H9 (cell line): Measurements from ENCODE around the gene GSE1. TPM values are rescaled to one million over a fixed set of nuclear protein-coding genes. Genes with fewer than 3 reads are reported as not detected.

ENCODE experiments used
- DNase-seq: peaks from one replicate; pipeline ENCODE4 v3.0.0-alpha.2; 2017
- H2AFZ ChIP-seq: one replicate; pipeline ENCODE4 v1.6.1; 2013; ENCODE audit warnings: mild to moderate bottlenecking, low read length, control low read depth, moderate library complexity
- H2AK5ac ChIP-seq: 2 replicates; pipeline ENCODE4 v1.6.1; 2013; ENCODE audit warnings: low read length, control low read depth, mixed read lengths; ENCODE audit not compliant: insufficient read length
- H2BK120ac ChIP-seq: one replicate; pipeline ENCODE4 v1.6.1; 2013; ENCODE audit warnings: low read depth, mild to moderate bottlenecking, low read length, control low read depth, inconsistent platforms; ENCODE audit not compliant: poor library complexity, severe bottlenecking
- H2BK12ac ChIP-seq: 2 replicates; pipeline ENCODE4 v1.6.1; 2013; ENCODE audit warnings: low read length, control low read depth, mixed read lengths, low read depth; ENCODE audit not compliant: insufficient read length
- H2BK15ac ChIP-seq: 2 replicates; pipeline ENCODE4 v1.6.1; 2013; ENCODE audit warnings: low read depth, low read length, control low read depth
- H2BK20ac ChIP-seq: one replicate; pipeline ENCODE4 v1.6.1; 2013; ENCODE audit warnings: low read depth, mild to moderate bottlenecking, low read length, control low read depth, inconsistent platforms; ENCODE audit not compliant: poor library complexity, severe bottlenecking
- H2BK5ac ChIP-seq: 2 replicates; pipeline ENCODE4 v1.6.1; 2013; ENCODE audit warnings: low read length, control low read depth, mixed read lengths; ENCODE audit not compliant: insufficient read length
- H3K14ac ChIP-seq: 2 replicates; pipeline ENCODE4 v1.6.1; 2013; ENCODE audit warnings: low read length, control low read depth; ENCODE audit not compliant: insufficient read depth
- H3K18ac ChIP-seq: 2 replicates; pipeline ENCODE4 v1.6.1; 2013; ENCODE audit warnings: low read depth, mild to moderate bottlenecking, mixed read lengths, low read length, control low read depth; ENCODE audit not compliant: insufficient read length
- H3K23ac ChIP-seq: 2 replicates; pipeline ENCODE4 v1.6.1; 2013; ENCODE audit warnings: low read length, control low read depth, mixed read lengths, low read depth; ENCODE audit not compliant: insufficient read length
- H3K23me2 ChIP-seq: 2 replicates; pipeline ENCODE4 v1.6.1; 2013; ENCODE audit warnings: low read depth, mild to moderate bottlenecking, mixed read lengths, low read length, control low read depth; ENCODE audit not compliant: insufficient read length, poor library complexity, severe bottlenecking
- H3K27ac ChIP-seq: 2 replicates; pipeline ENCODE4 v1.5.1; 2013; ENCODE audit warnings: low read length, control low read depth, mixed read lengths, low read depth; ENCODE audit not compliant: insufficient read length
- H3K27me3 ChIP-seq: 2 replicates; pipeline ENCODE4 v1.6.1; 2013; ENCODE audit warnings: low read length, control low read depth, inconsistent platforms; ENCODE audit not compliant: insufficient read depth
- H3K4ac ChIP-seq: 2 replicates; pipeline ENCODE4 v1.6.1; 2013; ENCODE audit warnings: low read depth, mild to moderate bottlenecking, control low read depth, inconsistent platforms, low read length, moderate library complexity
- H3K4me1 ChIP-seq: 2 replicates; pipeline ENCODE4 v1.6.1; 2013; ENCODE audit warnings: low read length, control low read depth, inconsistent platforms; ENCODE audit not compliant: insufficient read depth
- H3K4me2 ChIP-seq: 2 replicates; pipeline ENCODE4 v1.6.1; 2013; ENCODE audit warnings: low read length, control low read depth, mixed read lengths; ENCODE audit not compliant: insufficient read length, insufficient read depth
- H3K56ac ChIP-seq: 2 replicates; pipeline ENCODE4 v1.6.1; 2013; ENCODE audit warnings: low read depth, mild to moderate bottlenecking, mixed read lengths, low read length, control low read depth; ENCODE audit not compliant: insufficient read length
- H3K79me1 ChIP-seq: 2 replicates; pipeline ENCODE4 v1.6.1; 2013; ENCODE audit warnings: low read depth, mild to moderate bottlenecking, moderate library complexity, low read length, control low read depth, inconsistent platforms; ENCODE audit not compliant: insufficient read depth, poor library complexity, severe bottlenecking
- H3K79me2 ChIP-seq: 2 replicates; pipeline ENCODE4 v1.6.1; 2013; ENCODE audit warnings: low read length, control low read depth, inconsistent platforms; ENCODE audit not compliant: insufficient read depth
- H3K9ac ChIP-seq: 2 replicates; pipeline ENCODE4 v1.6.1; 2013; ENCODE audit warnings: low read length, control low read depth, mixed read lengths; ENCODE audit not compliant: insufficient read length; ENCODE audit errors: extremely low read depth
- H3K9me3 ChIP-seq: one replicate; pipeline ENCODE4 v1.6.1; 2013; ENCODE audit warnings: low read depth, low read length, inconsistent platforms; ENCODE audit not compliant: control insufficient read depth
- H3T11ph ChIP-seq: one replicate; pipeline ENCODE4 v1.6.1; 2013; ENCODE audit warnings: mild to moderate bottlenecking, low read length, control low read depth, inconsistent platforms
- H4K20me1 ChIP-seq: one replicate; pipeline ENCODE4 v1.6.1; 2013; ENCODE audit not compliant: control insufficient read depth, insufficient read length, insufficient read depth
- H4K5ac ChIP-seq: 2 replicates; pipeline ENCODE4 v1.6.1; 2013; ENCODE audit warnings: low read depth, mild to moderate bottlenecking, mixed read lengths, low read length, control low read depth; ENCODE audit not compliant: insufficient read length
- H4K8ac ChIP-seq: replicated peaks from 2 replicates; pipeline ENCODE4 v1.6.1; 2013; ENCODE audit warnings: low read length, control low read depth, mixed read lengths, low read depth; ENCODE audit not compliant: insufficient read length
- H4K91ac ChIP-seq: 2 replicates; pipeline ENCODE4 v1.6.1; 2013; ENCODE audit warnings: low read depth, mild to moderate bottlenecking, moderate library complexity, mixed read lengths, low read length, control low read depth; ENCODE audit not compliant: insufficient read length
- H3K27ac Mint-ChIP-seq, 3 experiments: 2 replicates in 2 of 3; 3 replicates in 1 of 3; pipeline ENCODE4 v1.8.0; 2020 to 2021; ENCODE audit warnings: mixed read lengths in 3 of 3, mild to moderate bottlenecking in 1 of 3, moderate library complexity in 1 of 3
- H3K27me3 Mint-ChIP-seq: 2 replicates; pipeline ENCODE4 v1.8.0; 2021; ENCODE audit warnings: low read depth, mild to moderate bottlenecking, moderate library complexity, mixed read lengths
- H3K36me3 Mint-ChIP-seq, 3 experiments: 2 replicates in 2 of 3; 3 replicates in 1 of 3; pipeline ENCODE4 v1.8.0; 2020 to 2021; ENCODE audit warnings: low read depth in 3 of 3, mixed read lengths in 3 of 3; ENCODE audit not compliant: insufficient read depth in 1 of 3
- H3K4me1 Mint-ChIP-seq, 2 experiments: 2 replicates each; pipeline ENCODE4 v1.8.0; 2020; ENCODE audit warnings: mixed read lengths in 2 of 2
- H3K4me3 Mint-ChIP-seq, 2 experiments: 2 replicates in 1 of 2; 3 replicates in 1 of 2; pipeline ENCODE4 v1.8.0; 2020 to 2021; ENCODE audit warnings: mild to moderate bottlenecking in 2 of 2, mixed read lengths in 2 of 2, moderate library complexity in 1 of 2
- H3K9me3 Mint-ChIP-seq, 2 experiments: 2 replicates in 1 of 2; 3 replicates in 1 of 2; pipeline ENCODE4 v1.8.0; 2020; ENCODE audit warnings: mild to moderate bottlenecking in 2 of 2, mixed read lengths in 2 of 2, moderate library complexity in 1 of 2
- WGBS: extraction: QIAGEN DNeasy Blood & Tissue Kit; methylation state at CpG from one replicate; pipeline ENCODE4 v1.1.7; 2013; ENCODE audit warnings: missing lambda C conversion rate, low lambda C conversion rate, mixed read lengths; ENCODE audit not compliant: insufficient read length; ENCODE audit errors: extremely low coverage; 5-methylcytosine and 5-hydroxymethylcytosine counted together
- total RNA-seq: library from RNA; stranded (reverse); gene quantifications from 2 replicates; pipeline ENCODE4 v1.2.1, GENCODE V29; 2021
- TF ChIP-seq, protein P1 (sequence below): fragments of 200-600 bp; sonication (generic); conservative IDR thresholded peaks from 3 replicates; pipeline ENCODE4 v1.8.0; 2021; ENCODE audit warnings: antibody characterized with exemption, mild to moderate bottlenecking

The GSE1 gene
- total RNA-seq, 1 experiment from 2014 or later = 125 TPM

DNA sequence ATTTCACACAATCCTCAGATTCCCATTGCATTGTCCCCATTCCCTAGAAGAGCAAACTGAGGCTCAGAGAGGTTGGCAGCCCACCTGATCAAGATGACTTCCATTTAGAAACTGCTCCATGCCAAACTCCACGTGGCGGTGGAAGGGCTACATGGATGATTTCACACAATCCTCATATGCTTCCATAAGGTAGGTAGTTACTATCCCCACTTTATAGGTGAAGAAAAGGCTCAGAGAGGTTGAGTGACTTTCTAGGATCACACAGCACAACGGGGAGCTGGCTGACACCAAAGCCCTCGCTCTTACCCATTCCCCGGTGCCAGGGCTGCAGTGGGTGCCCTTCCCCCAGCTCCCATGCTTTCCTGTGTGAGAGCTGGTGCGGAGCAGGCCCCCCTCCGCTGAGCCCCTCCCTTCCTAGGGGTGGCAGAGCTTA is 85.4 kb downstream of the GSE1 start:
- H2BK20ac ChIP-seq = no peak overlapping the region
- peaks cover 3% of the 10 kb centered on the region; the same call in 1 of the 2 replicates for H3K4me1 ChIP-seq
- H3K79me1 ChIP-seq = no peaks in the 10 kb centered on the region
- H2AFZ ChIP-seq = no peak overlapping the region
- Mint-ChIP-seq H3K4me3 (no peak overlapping the region), H3K9me3 (no peaks in the 10 kb centered on the region; a peak in 1 of 5 replicates), H3K4me1 (peaks cover 9 to 14% of the 10 kb centered on the region in 2 experiments), H3K27me3 (peaks cover 26% of the 10 kb centered on the region), H3K36me3 (no peaks in the 10 kb centered on the region), H3K27ac (no peak overlapping the region)
- H3K27me3 ChIP-seq = no peaks in the 10 kb centered on the region
- H3K23ac ChIP-seq = no peak overlapping the region
- H2BK5ac ChIP-seq = no peak overlapping the region
- no peak overlapping the region for H3K56ac ChIP-seq
- no peak overlapping the region for H2BK120ac ChIP-seq
- WGBS = no CpG with 5 or more reads among the region's 7 CpGs
- no peak overlapping the region for H3K4me2 ChIP-seq
- H4K5ac ChIP-seq = no peak overlapping the region
- H2AK5ac ChIP-seq = no peak overlapping the region
- TF ChIP-seq, protein P1, sequence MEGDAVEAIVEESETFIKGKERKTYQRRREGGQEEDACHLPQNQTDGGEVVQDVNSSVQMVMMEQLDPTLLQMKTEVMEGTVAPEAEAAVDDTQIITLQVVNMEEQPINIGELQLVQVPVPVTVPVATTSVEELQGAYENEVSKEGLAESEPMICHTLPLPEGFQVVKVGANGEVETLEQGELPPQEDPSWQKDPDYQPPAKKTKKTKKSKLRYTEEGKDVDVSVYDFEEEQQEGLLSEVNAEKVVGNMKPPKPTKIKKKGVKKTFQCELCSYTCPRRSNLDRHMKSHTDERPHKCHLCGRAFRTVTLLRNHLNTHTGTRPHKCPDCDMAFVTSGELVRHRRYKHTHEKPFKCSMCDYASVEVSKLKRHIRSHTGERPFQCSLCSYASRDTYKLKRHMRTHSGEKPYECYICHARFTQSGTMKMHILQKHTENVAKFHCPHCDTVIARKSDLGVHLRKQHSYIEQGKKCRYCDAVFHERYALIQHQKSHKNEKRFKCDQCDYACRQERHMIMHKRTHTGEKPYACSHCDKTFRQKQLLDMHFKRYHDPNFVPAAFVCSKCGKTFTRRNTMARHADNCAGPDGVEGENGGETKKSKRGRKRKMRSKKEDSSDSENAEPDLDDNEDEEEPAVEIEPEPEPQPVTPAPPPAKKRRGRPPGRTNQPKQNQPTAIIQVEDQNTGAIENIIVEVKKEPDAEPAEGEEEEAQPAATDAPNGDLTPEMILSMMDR = no peak
- H4K8ac ChIP-seq = no peak overlapping the region
- H3K9ac ChIP-seq = no peak overlapping the region
- no peaks in the 10 kb centered on the region for H3K9me3 ChIP-seq
- no peaks in the 10 kb centered on the region for H4K20me1 ChIP-seq
- H3T11ph ChIP-seq = no peak overlapping the region
- no peak overlapping the region for H2BK12ac ChIP-seq
- H3K27ac ChIP-seq = no peak overlapping the region
- no peak overlapping the region for H2BK15ac ChIP-seq
- H3K79me2 ChIP-seq = no peaks in the 10 kb centered on the region
- H3K14ac ChIP-seq = no peak overlapping the region
- H3K18ac ChIP-seq = no peak overlapping the region
- no peak overlapping the region for H4K91ac ChIP-seq
- peaks cover 4% of the 10 kb centered on the region for H3K23me2 ChIP-seq
- H3K4ac ChIP-seq = no peak overlapping the region
- no peak for DNase-seq
